ENCODE data around the gene SPDL1. TPM values are rescaled to one million over a fixed set of nuclear protein-coding genes. Genes with fewer than 3 reads are reported as not detected.

Gene SPDL1
- total RNA-seq, 1 experiment from 2014 or later, result 72.6 TPM

DNA sequence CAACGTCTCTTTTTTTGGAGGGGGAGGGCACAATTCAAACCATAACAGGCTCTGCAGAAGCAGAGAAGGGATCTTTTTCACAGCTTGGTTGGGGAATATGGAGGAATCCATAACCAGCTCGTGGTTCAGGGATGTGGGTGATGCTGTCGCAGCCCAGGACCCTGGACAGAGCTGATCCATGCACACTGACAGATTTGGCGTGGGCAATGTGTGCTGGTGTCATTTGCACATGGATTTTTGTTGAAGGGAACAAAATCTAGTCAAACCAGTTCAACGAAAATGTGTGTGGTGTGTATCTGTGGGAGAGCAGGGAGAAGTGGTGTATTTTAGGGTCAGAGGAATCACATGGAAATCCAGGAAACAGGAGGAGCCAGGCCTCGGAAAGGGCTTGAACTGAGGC lies 57.7 kb downstream of the SPDL1 start:
- peaks cover 2% of the 10 kb centered on the region; the same call in 1 of the 2 replicates for H3K9me3 ChIP-seq (ENCODE audit: control insufficient read depth, insufficient read depth, low read depth, low read length)
- H3K4me1 ChIP-seq (ENCODE audit: control insufficient read depth, insufficient read depth, low read length), result no peaks in the 10 kb centered on the region
- H3K27ac ChIP-seq (ENCODE audit: low read length), result no peak overlapping the region
- intact Hi-C loops (cut with micrococcal nuclease; ENCODE audit: unreplicated experiment) (no loop called here), in situ Hi-C loops (cut with HindIII; ENCODE audit: low pct_unique_long_range_greater_than_20kb, low sequenced_read_pairs) (no loop called here)
- TF ChIP-seq, protein P1, sequence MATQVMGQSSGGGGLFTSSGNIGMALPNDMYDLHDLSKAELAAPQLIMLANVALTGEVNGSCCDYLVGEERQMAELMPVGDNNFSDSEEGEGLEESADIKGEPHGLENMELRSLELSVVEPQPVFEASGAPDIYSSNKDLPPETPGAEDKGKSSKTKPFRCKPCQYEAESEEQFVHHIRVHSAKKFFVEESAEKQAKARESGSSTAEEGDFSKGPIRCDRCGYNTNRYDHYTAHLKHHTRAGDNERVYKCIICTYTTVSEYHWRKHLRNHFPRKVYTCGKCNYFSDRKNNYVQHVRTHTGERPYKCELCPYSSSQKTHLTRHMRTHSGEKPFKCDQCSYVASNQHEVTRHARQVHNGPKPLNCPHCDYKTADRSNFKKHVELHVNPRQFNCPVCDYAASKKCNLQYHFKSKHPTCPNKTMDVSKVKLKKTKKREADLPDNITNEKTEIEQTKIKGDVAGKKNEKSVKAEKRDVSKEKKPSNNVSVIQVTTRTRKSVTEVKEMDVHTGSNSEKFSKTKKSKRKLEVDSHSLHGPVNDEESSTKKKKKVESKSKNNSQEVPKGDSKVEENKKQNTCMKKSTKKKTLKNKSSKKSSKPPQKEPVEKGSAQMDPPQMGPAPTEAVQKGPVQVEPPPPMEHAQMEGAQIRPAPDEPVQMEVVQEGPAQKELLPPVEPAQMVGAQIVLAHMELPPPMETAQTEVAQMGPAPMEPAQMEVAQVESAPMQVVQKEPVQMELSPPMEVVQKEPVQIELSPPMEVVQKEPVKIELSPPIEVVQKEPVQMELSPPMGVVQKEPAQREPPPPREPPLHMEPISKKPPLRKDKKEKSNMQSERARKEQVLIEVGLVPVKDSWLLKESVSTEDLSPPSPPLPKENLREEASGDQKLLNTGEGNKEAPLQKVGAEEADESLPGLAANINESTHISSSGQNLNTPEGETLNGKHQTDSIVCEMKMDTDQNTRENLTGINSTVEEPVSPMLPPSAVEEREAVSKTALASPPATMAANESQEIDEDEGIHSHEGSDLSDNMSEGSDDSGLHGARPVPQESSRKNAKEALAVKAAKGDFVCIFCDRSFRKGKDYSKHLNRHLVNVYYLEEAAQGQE (IDR thresholded peaks at IDR 0.05; ENCODE audit: insufficient read depth in 1 of 2, low read depth in 2 of 2, low read length in 1 of 2), result peak; percentile 77 to 86
- no peak for TF ChIP-seq SIN3A (IDR thresholded peaks at IDR 0.05; ENCODE audit: borderline replicate concordance, insufficient read depth, low read depth, low read length)
- CTCF ChIA-PET, result no interaction called here
- ATAC-seq, result no peak
- POLR2A ChIA-PET, result no interaction called here
- H3K27me3 ChIP-seq (ENCODE audit: control insufficient read depth, insufficient read depth, low read length), result no peaks in the 10 kb centered on the region
- no peaks in the 10 kb centered on the region for H3K36me3 ChIP-seq (ENCODE audit: control insufficient read depth, insufficient read depth, low read length)
- H3K4me3 ChIP-seq (ENCODE audit: low read depth in 2 of 2, low read length in 2 of 2), result no peak overlapping the region
- no TSS peak for BruUV-seq (replicated peaks)
- no peak for DNase-seq (ENCODE audit: low read depth, low spot score)

DNA sequence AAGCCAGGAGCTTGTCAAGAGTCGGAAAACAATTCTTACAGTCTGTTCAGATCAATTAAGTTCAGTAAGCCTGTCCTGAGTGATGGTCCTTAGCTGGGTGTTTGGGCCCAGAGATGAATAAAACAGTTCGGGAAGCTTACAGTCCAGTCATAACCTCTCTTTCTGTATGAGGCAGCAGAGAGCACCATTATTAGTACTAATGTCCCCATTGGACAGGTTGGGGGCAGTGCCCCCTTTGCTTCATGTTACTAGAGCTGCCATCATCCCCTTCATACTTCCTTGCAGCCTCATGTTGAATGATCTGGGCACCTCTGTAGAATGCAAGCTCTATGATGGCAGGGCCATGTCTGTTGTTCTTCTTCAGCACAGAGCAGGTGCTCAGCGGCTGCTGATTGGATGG lies 63.3 kb downstream of the SPDL1 start:
- no TSS peak for BruUV-seq (replicated peaks)
- POLR2A ChIA-PET, result no interaction called here
- no peaks in the 10 kb centered on the region for H3K9me3 ChIP-seq (ENCODE audit: control insufficient read depth, insufficient read depth, low read depth, low read length)
- CTCF ChIA-PET, result no interaction called here
- intact Hi-C loops (cut with micrococcal nuclease; ENCODE audit: unreplicated experiment) (no loop called here), in situ Hi-C loops (cut with HindIII; ENCODE audit: low pct_unique_long_range_greater_than_20kb, low sequenced_read_pairs) (no loop called here)
- H3K36me3 ChIP-seq (ENCODE audit: control insufficient read depth, insufficient read depth, low read length), result no peaks in the 10 kb centered on the region
- DNase-seq (ENCODE audit: low read depth, low spot score) (no peak), ATAC-seq (no peak)
- H3K27me3 ChIP-seq (ENCODE audit: control insufficient read depth, insufficient read depth, low read length), result no peaks in the 10 kb centered on the region
- H3K4me1 ChIP-seq (ENCODE audit: control insufficient read depth, insufficient read depth, low read length), result no peaks in the 10 kb centered on the region
- no peak overlapping the region for H3K4me3 ChIP-seq (ENCODE audit: low read depth in 2 of 2, low read length in 2 of 2)
- TF ChIP-seq TCF7L2 (IDR thresholded peaks at IDR 0.05; ENCODE audit: low read depth, low read length), result no peak
- TF ChIP-seq, protein P2, sequence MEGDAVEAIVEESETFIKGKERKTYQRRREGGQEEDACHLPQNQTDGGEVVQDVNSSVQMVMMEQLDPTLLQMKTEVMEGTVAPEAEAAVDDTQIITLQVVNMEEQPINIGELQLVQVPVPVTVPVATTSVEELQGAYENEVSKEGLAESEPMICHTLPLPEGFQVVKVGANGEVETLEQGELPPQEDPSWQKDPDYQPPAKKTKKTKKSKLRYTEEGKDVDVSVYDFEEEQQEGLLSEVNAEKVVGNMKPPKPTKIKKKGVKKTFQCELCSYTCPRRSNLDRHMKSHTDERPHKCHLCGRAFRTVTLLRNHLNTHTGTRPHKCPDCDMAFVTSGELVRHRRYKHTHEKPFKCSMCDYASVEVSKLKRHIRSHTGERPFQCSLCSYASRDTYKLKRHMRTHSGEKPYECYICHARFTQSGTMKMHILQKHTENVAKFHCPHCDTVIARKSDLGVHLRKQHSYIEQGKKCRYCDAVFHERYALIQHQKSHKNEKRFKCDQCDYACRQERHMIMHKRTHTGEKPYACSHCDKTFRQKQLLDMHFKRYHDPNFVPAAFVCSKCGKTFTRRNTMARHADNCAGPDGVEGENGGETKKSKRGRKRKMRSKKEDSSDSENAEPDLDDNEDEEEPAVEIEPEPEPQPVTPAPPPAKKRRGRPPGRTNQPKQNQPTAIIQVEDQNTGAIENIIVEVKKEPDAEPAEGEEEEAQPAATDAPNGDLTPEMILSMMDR (IDR thresholded peaks at IDR 0.05), result no peak
- TF ChIP-seq, protein P1 (IDR thresholded peaks at IDR 0.05; ENCODE audit: insufficient read depth in 1 of 2, low read depth in 2 of 2, low read length in 1 of 2), result no peak
- TF ChIP-seq SIN3A (IDR thresholded peaks at IDR 0.05; ENCODE audit: borderline replicate concordance, insufficient read depth, low read depth, low read length), result no peak
- TF ChIP-seq POLR2AphosphoS5 (IDR thresholded peaks at IDR 0.05; ENCODE audit: low read depth, low read length), result no peak
- H3K27ac ChIP-seq (ENCODE audit: low read length), result no peak overlapping the region

All from Panc1 (cell line).